GM19099 (cell line): ENCODE results near the gene HPS5.

Experiments used
- POLR2A ChIP-seq: IDR thresholded peaks from 3 replicates; pipeline ENCODE4 v1.6.1; 2011; ENCODE audit warnings: low read depth; ENCODE audit not compliant: insufficient read length; ENCODE audit errors: extremely low read depth

HPS5 gene

DNA sequence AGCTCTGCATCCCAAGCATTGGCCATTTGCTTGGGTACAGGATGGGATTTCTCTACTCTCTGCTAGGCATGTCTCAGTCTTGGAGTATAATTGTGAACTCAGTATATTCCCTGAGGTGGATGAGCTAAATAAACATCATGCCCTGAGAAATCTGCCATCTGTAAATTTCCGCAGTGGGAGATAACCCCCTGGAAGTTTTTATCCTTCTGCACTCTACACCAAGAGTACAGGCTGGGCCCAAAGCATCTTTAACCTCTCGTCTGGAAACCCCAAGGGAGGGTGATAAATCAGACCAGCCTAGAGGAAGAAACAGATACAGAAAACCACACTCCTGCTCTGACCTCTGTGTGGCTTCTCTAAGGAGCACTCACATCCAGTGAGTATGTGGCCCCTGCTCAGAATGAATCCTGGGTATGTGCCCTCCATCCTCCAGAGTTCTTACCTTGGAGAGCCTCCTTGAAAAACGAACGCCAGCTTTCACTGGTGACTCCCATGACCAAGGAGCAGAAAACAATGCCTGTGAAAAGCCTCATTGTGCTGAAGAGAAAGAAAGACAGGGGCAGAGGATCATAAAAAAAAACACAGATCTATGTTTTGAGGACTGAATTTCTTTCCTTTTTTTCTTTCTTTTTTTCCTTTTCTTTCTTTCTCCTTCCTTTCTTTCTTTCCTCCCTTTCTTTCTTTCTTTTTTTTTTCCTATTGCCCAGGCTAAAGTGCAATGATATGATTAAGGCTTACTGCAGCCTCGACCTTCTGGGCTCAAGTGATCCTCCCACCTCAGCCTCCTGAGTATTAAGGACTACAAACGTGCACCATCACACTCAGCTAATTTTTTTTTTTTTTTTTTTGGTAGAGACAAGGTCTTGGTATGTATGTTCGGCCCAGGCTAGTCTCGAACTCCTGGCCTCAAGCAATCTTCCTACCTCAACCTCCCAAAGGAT is 86.3 kb downstream of the HPS5 start:
- no peak for TF ChIP-seq POLR2A

DNA sequence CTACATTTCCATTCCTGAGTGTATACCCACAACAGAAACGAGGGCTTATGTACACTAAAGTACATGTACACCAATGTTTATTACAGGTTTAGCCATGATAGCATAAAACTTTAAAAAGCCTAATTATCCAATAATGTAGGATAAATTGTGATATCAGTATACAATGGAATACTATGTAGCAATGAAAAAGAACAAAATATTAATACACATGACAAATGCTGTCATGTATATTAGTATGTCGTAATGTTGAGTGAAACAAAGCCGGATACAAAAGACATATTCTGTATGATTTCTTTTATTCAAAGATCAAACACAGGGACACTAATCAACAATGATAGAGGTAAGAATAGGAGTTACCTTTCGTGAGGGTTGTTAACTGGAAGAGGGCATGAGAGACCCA is 88.0 kb downstream of the HPS5 start:
- no peak for TF ChIP-seq POLR2A

DNA sequence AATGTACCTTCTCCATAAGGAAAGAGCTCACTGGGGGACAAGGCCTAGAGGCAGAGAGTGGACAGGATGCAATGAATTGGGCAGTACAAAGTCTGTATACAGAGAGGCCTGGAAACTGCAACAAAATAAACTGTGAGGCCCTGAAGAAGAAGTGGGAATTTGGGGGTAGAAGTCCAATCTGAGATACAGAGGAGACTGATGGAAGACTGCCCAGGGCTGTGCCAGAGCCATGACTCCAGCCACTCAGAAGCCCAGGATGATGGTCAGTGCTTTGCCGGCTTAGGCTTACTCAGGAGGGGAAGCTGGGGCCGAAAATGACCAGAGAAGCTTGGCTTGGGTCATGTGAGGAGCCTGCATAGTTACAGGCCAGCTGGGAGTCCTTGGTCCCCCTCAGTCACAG is 91.1 kb downstream of the HPS5 start:
- TF ChIP-seq POLR2A = no peak

DNA sequence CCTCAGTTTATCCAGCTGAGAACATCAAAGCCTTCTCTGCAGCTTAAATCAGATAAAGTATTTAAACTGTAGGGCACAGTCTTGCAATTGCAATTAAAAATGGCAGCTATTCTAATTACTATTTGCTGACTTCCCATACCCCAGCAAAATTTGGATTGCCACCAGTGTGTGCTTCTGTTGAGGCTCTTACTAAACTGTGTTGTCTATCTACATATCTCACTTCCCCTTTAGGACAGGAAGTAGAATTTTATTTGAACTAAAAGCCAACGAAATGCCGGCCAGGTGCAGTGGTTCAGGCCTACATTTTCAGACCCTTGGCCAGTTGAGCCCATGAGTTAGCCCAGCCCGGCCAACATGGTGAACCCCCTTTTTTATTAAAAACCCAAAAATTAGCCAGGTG is 92.4 kb downstream of the HPS5 start:
- TF ChIP-seq POLR2A = no peak
